Suprapubic skin (tissue), 4 donors: ENCODE measurements around the gene SRBD1. TPM values are rescaled to one million over a fixed set of nuclear protein-coding genes. Genes with fewer than 3 reads are reported as not detected.

Experiments
- DNase-seq, 2 donors: peaks; one replicate each; pipeline ENCODE4 v3.0.0-alpha.2; 2019; ENCODE audit warnings: low spot score in 2 of 2
- H3K27ac ChIP-seq: fragments of 200-600 bp; sonication (generic); one replicate; pipeline ENCODE4 v1.5.1; 2019
- H3K27me3 ChIP-seq: fragments of 200-600 bp; sonication (generic); one replicate; pipeline ENCODE4 v1.5.1; 2019
- H3K36me3 ChIP-seq: fragments of 200-600 bp; sonication (generic); one replicate; pipeline ENCODE4 v1.5.1; 2019
- H3K4me1 ChIP-seq: fragments of 200-600 bp; sonication (generic); one replicate; pipeline ENCODE4 v1.5.1; 2019
- H3K4me3 ChIP-seq: fragments of 200-600 bp; sonication (generic); one replicate; pipeline ENCODE4 v1.5.1; 2019; ENCODE audit warnings: mild to moderate bottlenecking
- H3K9me3 ChIP-seq: fragments of 200-600 bp; sonication (generic); one replicate; pipeline ENCODE4 v1.5.1; 2019
- CTCF ChIP-seq, 2 donors: fragments of 200-600 bp in 1 of 2; fragments of 450-650 bp in 1 of 2; sonication (generic) in 1 of 2; IDR thresholded peaks; one replicate each; pipeline ENCODE4 v1.5.1; 2016 to 2019; ENCODE audit warnings: antibody characterized with exemption in 2 of 2, mild to moderate bottlenecking in 1 of 2, moderate library complexity in 1 of 2
- EP300 ChIP-seq: sonication (generic); formaldehyde crosslinking; IDR thresholded peaks from one replicate; pipeline ENCODE4 v1.6.1; 2017; ENCODE audit warnings: antibody characterized with exemption
- POLR2A ChIP-seq, 2 donors: fragments of 450-650 bp; IDR thresholded peaks; one replicate each; pipeline ENCODE4 v1.6.1; 2017; ENCODE audit warnings: antibody characterized with exemption in 2 of 2, mild to moderate bottlenecking in 2 of 2, moderate library complexity in 2 of 2
- POLR2AphosphoS5 ChIP-seq, 3 donors: sonication (generic); formaldehyde crosslinking; IDR thresholded peaks; one replicate each; pipeline ENCODE4 v1.6.1; 2017; ENCODE audit warnings: antibody characterized with exemption in 3 of 3
- WGBS: methylation state at CpG from one replicate; pipeline ENCODE4 v1.1.5; 2018; 5-methylcytosine and 5-hydroxymethylcytosine counted together
- total RNA-seq, 4 donors: library from RNA; depleted of rRNA; stranded (reverse); fragments of >200 nt; gene quantifications; one replicate each; pipeline ENCODE4 v1.1.0, GENCODE V29; 2016

SRBD1 gene
- total RNA-seq, 4 donors from 2014 or later, result 6.1 to 9.6 (median 7.2) TPM

GRCh38 chr2:45651415-45652089 lies 40.5 kb upstream of the SRBD1 start, which contains the start of gene PRKCE:
Gene PRKCE (plus strand): TSS chr2:45651675.
- WGBS, result 2% methylated on average over 12 of the region's 66 CpGs

GRCh38 chr2:45650851-45651414 lies 39.9 kb upstream of the SRBD1 start:
- H3K4me3 ChIP-seq, result peak overlapping the region; percentile 94
- no peaks in the 10 kb centered on the region for H3K36me3 ChIP-seq
- DNase-seq, result peak; percentile 95 to 96
- H3K27me3 ChIP-seq, result no peaks in the 10 kb centered on the region
- TF ChIP-seq POLR2A (IDR thresholded peaks at IDR 0.05), result peak; percentile 53 to 84
- TF ChIP-seq EP300, result peak; percentile 44
- TF ChIP-seq CTCF (IDR thresholded peaks at IDR 0.05), result peak in 1 of 2 donors; percentile 44
- TF ChIP-seq POLR2AphosphoS5 (IDR thresholded peaks at IDR 0.05), result peak in 2 of 3 donors; percentile 65 to 96
- peaks cover 39% of the 10 kb centered on the region for H3K4me1 ChIP-seq
- 1% methylated on average over 14 of the region's 79 CpGs for WGBS
- no peaks in the 10 kb centered on the region for H3K9me3 ChIP-seq
- peak overlapping the region; percentile 98 for H3K27ac ChIP-seq

More at GRCh38 chr2:45651415-45652089, 40.5 kb upstream of the SRBD1 start, which contains the start of gene PRKCE:
- DNase-seq, result peak; percentile 84 to 85
- H3K27ac ChIP-seq, result peak within 1 kb of the TSS; percentile 98
- TF ChIP-seq POLR2AphosphoS5 (IDR thresholded peaks at IDR 0.05) (no peak), CTCF (IDR thresholded peaks at IDR 0.05) (no peak), EP300 (no peak), POLR2A (IDR thresholded peaks at IDR 0.05) (no peak)
- H3K27me3 ChIP-seq, result no peaks in the 10 kb centered on the region
- H3K4me3 ChIP-seq, result peak within 1 kb of the TSS; percentile 94
- H3K9me3 ChIP-seq, result no peaks in the 10 kb centered on the region
- H3K36me3 ChIP-seq, result no peaks in the 10 kb centered on the region
- peaks cover 39% of the 10 kb centered on the region for H3K4me1 ChIP-seq

GRCh38 chr2:45649858-45650811 lies 39.1 kb upstream of the SRBD1 start:
- TF ChIP-seq POLR2AphosphoS5 (IDR thresholded peaks at IDR 0.05) (no peak), POLR2A (IDR thresholded peaks at IDR 0.05) (peak in 1 of 2 donors; percentile 39)
- WGBS, result under 1% methylated on average over 25 of the region's 66 CpGs
- Histone ChIP-seq H3K36me3 (no peaks in the 10 kb centered on the region), H3K9me3 (no peaks in the 10 kb centered on the region), H3K27ac (peak overlapping the region; percentile 98), H3K27me3 (no peaks in the 10 kb centered on the region), H3K4me1 (peaks cover 39% of the 10 kb centered on the region), H3K4me3 (peak overlapping the region; percentile 94)
- peak; percentile 85 to 88 for DNase-seq

GRCh38 chr2:45649462-45649857 lies 38.4 kb upstream of the SRBD1 start:
- WGBS, result 16% methylated on average over 10 of the region's 10 CpGs
- Histone ChIP-seq H3K9me3 (no peaks in the 10 kb centered on the region), H3K27ac (peak overlapping the region; percentile 98), H3K36me3 (no peaks in the 10 kb centered on the region), H3K4me1 (peaks cover 39% of the 10 kb centered on the region), H3K27me3 (no peaks in the 10 kb centered on the region), H3K4me3 (peak overlapping the region; percentile 94)
- TF ChIP-seq CTCF (IDR thresholded peaks at IDR 0.05) (no peak), POLR2A (IDR thresholded peaks at IDR 0.05) (no peak), EP300 (no peak), POLR2AphosphoS5 (IDR thresholded peaks at IDR 0.05) (no peak)
- no peak for DNase-seq

- 83% methylated on average over 2 of the region's 2 CpGs for WGBS
- no peak for TF ChIP-seq CTCF (IDR thresholded peaks at IDR 0.05)
- no peak for TF ChIP-seq EP300
- TF ChIP-seq POLR2AphosphoS5 (IDR thresholded peaks at IDR 0.05), result no peak
- TF ChIP-seq POLR2A (IDR thresholded peaks at IDR 0.05), result no peak
- H3K4me1 ChIP-seq, result peaks cover 38% of the 10 kb centered on the region
- no peak for DNase-seq
- no peaks in the 10 kb centered on the region for H3K27me3 ChIP-seq
- H3K9me3 ChIP-seq, result no peaks in the 10 kb centered on the region
- no peak overlapping the region for H3K27ac ChIP-seq
- H3K36me3 ChIP-seq, result no peaks in the 10 kb centered on the region
- no peak overlapping the region for H3K4me3 ChIP-seq
Observed at GRCh38 chr2:45648636-45649035, 37.6 kb upstream of the SRBD1 start.
